Ishikawa (cell line): ENCODE data around the gene SLC7A6.

ENCODE experiments used
- CEBPB ChIP-seq: IDR thresholded peaks from 2 replicates; pipeline ENCODE4 v1.6.1; 2012
- CREB1 ChIP-seq: IDR thresholded peaks from 2 replicates; pipeline ENCODE4 v1.6.1; 2012; ENCODE audit warnings: low read depth
- EGR1 ChIP-seq: IDR thresholded peaks from 2 replicates; pipeline ENCODE4 v1.6.1; 2012
- EP300 ChIP-seq: IDR thresholded peaks from 2 replicates; pipeline ENCODE4 v1.6.1; 2012; ENCODE audit warnings: borderline replicate concordance
- FOXM1 ChIP-seq: IDR thresholded peaks from 2 replicates; pipeline ENCODE4 v1.6.1; 2012; ENCODE audit warnings: low read depth, borderline replicate concordance
- NFIC ChIP-seq: IDR thresholded peaks from 2 replicates; pipeline ENCODE4 v1.6.1; 2012
- RAD21 ChIP-seq: IDR thresholded peaks from 2 replicates; pipeline ENCODE4 v1.6.1; 2012; ENCODE audit warnings: low read depth
- TAF1 ChIP-seq: IDR thresholded peaks from 2 replicates; pipeline ENCODE4 v1.6.1; 2012; ENCODE audit warnings: low read depth, mild to moderate bottlenecking
- TCF12 ChIP-seq: IDR thresholded peaks from 2 replicates; pipeline ENCODE4 v1.6.1; 2012; ENCODE audit warnings: low read depth
- TEAD4 ChIP-seq: IDR thresholded peaks from 2 replicates; pipeline ENCODE4 v1.6.1; 2012
- YY1 ChIP-seq: IDR thresholded peaks from 2 replicates; pipeline ENCODE4 v1.6.1; 2012; ENCODE audit warnings: low read depth
- ZBTB7A ChIP-seq: IDR thresholded peaks from 2 replicates; pipeline ENCODE4 v1.6.1; 2012; ENCODE audit warnings: low read depth
- TF ChIP-seq, protein P1 (sequence below): IDR thresholded peaks from 2 replicates; pipeline ENCODE4 v1.6.1; 2012; ENCODE audit warnings: low read depth, mild to moderate bottlenecking
- TF ChIP-seq, protein P2 (sequence below): IDR thresholded peaks from 2 replicates; pipeline ENCODE4 v1.6.1; 2012
- TF ChIP-seq, protein P3 (sequence below): IDR thresholded peaks from 2 replicates; pipeline ENCODE4 v1.6.1; 2012

The SLC7A6 gene

DNA sequence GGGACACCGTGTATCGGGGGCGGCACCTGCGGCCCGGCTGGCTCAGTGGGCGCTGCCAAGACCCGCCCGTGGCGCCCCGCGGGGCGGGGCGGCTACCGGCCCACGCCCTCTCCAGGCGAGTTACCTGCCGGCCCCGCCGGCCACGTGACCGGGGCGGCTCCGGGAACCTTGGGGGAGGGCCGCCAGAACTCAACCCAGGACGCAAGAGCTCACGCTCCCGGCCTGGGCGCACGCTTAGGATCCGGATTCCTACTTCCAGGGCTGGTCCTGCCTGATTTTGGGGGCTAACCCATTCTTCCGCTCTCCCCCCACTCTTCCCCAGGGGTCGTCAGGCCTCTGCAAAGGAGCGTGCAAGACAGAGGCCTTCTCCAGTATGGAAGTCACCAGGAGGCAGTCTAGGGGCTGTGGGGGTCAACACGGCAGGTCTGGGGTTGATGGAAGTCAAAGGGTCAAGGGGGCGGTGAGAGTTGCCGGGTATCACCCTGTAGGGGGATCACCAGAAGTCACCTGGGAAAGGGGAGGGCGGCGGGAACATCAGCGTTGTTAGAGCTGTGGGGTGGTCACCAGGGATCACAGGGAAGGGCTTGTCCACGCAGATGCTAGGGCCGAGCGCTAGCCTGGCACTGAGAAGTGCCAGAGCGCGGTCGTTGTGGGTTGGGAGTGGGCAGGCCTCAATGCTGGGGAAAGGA lies 28.0 kb upstream of the SLC7A6 start:
- TF ChIP-seq, protein P1, sequence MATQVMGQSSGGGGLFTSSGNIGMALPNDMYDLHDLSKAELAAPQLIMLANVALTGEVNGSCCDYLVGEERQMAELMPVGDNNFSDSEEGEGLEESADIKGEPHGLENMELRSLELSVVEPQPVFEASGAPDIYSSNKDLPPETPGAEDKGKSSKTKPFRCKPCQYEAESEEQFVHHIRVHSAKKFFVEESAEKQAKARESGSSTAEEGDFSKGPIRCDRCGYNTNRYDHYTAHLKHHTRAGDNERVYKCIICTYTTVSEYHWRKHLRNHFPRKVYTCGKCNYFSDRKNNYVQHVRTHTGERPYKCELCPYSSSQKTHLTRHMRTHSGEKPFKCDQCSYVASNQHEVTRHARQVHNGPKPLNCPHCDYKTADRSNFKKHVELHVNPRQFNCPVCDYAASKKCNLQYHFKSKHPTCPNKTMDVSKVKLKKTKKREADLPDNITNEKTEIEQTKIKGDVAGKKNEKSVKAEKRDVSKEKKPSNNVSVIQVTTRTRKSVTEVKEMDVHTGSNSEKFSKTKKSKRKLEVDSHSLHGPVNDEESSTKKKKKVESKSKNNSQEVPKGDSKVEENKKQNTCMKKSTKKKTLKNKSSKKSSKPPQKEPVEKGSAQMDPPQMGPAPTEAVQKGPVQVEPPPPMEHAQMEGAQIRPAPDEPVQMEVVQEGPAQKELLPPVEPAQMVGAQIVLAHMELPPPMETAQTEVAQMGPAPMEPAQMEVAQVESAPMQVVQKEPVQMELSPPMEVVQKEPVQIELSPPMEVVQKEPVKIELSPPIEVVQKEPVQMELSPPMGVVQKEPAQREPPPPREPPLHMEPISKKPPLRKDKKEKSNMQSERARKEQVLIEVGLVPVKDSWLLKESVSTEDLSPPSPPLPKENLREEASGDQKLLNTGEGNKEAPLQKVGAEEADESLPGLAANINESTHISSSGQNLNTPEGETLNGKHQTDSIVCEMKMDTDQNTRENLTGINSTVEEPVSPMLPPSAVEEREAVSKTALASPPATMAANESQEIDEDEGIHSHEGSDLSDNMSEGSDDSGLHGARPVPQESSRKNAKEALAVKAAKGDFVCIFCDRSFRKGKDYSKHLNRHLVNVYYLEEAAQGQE: no peak
- TF ChIP-seq EGR1 (peak; percentile 28; the same call in 1 of the 2 replicates), ZBTB7A (no peak), TEAD4 (no peak), NFIC (peak; percentile 48; the same call in 1 of the 2 replicates), TAF1 (peak; percentile 46; the same call in 1 of the 2 replicates), TCF12 (0 out of 2 replicates have a peak, but pooled peaks have one; percentile 10), RAD21 (no peak)
- TF ChIP-seq, protein P2, sequence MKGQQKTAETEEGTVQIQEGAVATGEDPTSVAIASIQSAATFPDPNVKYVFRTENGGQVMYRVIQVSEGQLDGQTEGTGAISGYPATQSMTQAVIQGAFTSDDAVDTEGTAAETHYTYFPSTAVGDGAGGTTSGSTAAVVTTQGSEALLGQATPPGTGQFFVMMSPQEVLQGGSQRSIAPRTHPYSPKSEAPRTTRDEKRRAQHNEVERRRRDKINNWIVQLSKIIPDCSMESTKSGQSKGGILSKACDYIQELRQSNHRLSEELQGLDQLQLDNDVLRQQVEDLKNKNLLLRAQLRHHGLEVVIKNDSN: peak; percentile 96
- TF ChIP-seq, protein P3, sequence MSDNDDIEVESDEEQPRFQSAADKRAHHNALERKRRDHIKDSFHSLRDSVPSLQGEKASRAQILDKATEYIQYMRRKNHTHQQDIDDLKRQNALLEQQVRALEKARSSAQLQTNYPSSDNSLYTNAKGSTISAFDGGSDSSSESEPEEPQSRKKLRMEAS: no peak; the same call in 1 of the 2 replicates

DNA sequence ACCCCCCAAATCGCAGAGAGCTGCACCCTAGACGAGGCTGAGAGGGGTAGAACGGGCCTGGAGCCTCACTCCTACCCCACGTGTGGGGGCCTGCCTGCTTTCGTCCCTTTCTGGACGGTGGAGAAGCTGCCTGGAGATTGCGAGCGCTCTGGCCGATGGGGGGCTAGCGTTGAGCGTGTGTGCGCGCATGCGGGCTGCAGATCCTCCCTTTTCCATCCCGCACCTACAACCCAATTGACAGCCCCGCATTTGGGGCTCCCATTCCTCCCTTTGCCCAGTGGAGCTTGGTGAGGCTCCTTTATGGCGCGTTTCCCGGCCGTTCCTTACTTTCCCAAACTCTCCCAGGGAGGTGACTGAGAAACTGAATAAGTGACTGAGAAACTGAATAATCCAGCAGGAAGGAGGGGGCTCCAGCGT lies 27.5 kb upstream of the SLC7A6 start:
- no peak for TF ChIP-seq TEAD4
- no peak for TF ChIP-seq EGR1
- TF ChIP-seq, protein P3: no peak
- TF ChIP-seq, protein P1: no peak
- no peak for TF ChIP-seq CEBPB
- no peak for TF ChIP-seq ZBTB7A
- no peak for TF ChIP-seq FOXM1
- TF ChIP-seq NFIC: no peak
- TF ChIP-seq TAF1: no peak
- no peak for TF ChIP-seq EP300
- TF ChIP-seq, protein P2: no peak
- no peak for TF ChIP-seq YY1

DNA sequence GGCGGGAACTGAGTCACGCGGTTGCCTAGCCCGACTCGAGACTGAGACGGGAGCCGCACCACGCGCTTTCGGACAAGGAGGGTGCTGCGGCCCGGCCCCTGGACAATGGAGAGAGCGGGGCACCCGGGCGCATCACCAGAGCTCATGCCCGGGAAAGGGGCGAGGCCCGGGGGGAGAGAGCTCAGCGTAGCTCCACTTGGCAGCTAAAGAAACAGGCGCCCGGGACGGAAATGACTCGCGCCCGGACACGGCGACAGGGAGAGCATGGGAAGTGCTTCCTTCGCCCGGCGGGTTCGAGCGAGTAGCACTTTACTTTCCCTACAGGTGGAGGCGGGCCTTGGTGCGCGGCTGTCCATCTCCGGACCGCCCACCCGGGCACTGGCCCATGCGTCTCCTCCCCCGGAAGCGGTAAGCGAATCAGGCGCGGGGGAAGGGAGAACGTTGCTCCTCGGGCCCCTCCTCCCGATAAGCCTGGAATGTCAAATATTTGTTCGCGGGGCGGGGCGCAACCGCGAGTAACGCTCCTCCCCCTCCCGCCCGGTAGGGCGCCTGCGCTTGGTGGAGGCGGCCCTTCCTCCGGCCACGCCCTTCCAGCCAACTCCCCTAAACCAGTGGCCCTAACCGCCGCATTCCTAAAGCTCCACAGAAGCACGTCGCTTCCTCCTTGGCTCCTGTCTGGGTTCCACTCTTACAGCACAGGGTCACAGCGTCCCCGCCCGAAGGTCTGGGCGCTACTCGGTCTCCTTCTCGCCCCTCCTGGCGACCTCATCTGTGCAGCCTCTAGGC lies 26.9 kb upstream of the SLC7A6 start:
- peak; percentile 76 for TF ChIP-seq TCF12
- no peak for TF ChIP-seq YY1
- peak; percentile 3; the same call in 1 of the 2 replicates for TF ChIP-seq CEBPB
- TF ChIP-seq ZBTB7A: peak; percentile 30; the same call in 1 of the 2 replicates
- peak; percentile 45 for TF ChIP-seq EGR1
- TF ChIP-seq TEAD4: peak; percentile 100
- TF ChIP-seq, protein P3: peak; percentile 78; the same call in 1 of the 2 replicates
- no peak for TF ChIP-seq EP300
- no peak for TF ChIP-seq NFIC
- TF ChIP-seq, protein P2: no peak; the same call in 1 of the 2 replicates
- TF ChIP-seq FOXM1: 0 out of 2 replicates have a peak, but pooled peaks have one; percentile 15
- TF ChIP-seq TAF1: peak; percentile 84
- no peak for TF ChIP-seq CREB1

DNA sequence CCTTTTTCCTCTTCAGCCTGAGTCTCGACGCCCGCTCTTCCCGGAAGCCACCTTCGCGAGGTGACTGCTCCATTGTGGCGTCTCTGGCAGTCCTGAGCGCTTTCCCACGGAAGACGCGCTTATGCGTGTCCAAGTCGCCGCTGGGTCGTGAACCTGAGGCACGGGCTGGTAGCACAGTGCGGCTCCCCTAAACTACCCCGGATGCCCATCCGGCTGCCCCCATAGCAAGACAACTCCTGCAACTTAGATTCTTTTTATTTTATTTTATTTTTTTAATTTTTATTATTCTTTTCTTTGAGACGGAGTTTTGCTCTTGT lies 26.3 kb upstream of the SLC7A6 start:
- TF ChIP-seq ZBTB7A (no peak), TAF1 (no peak), TEAD4 (no peak), FOXM1 (no peak), CREB1 (no peak), NFIC (no peak), YY1 (no peak)
- TF ChIP-seq, protein P2: no peak
